ENCODE results near the gene CFAP70.

The CFAP70 gene

GRCh38 chr10:73210395-73211105, 148.1 kb downstream of the CFAP70 start:
- DNase-seq = no peak

GRCh38 chr10:73209705-73210104, 149.0 kb downstream of the CFAP70 start:
- DNase-seq = no peak

GRCh38 chr10:73207883-73208282, 150.8 kb downstream of the CFAP70 start:
- DNase-seq = no peak

- no peak for DNase-seq
These were observed 152.3 kb downstream of the CFAP70 start for GRCh38 chr10:73206385-73206784.

GRCh38 chr10:73205890-73206289, 152.8 kb downstream of the CFAP70 start:
- DNase-seq = no peak

GRCh38 chr10:73205081-73205480, 153.6 kb downstream of the CFAP70 start:
- no peak for DNase-seq

Data from activated CD4-positive, CD25-positive, alpha-beta regulatory T cell (primary cell).